ENCODE measurements around the gene MBD5.
"Not testable (repeated sequence)": the region's sequence is repeated elsewhere in the genome, so short reads cannot be mapped to it uniquely, and the experiment has no call there.

Gene MBD5

GRCh38 chr2:148527488-148528340 lies 506.8 kb downstream of the MBD5 start:
- DNase-seq: no peak

GRCh38 chr2:148528356-148529064 lies 507.6 kb downstream of the MBD5 start:
- no peak for DNase-seq

- DNase-seq: no peak
Observed at GRCh38 chr2:148529745-148530144, 508.9 kb downstream of the MBD5 start.

GRCh38 chr2:148530350-148530749 lies 509.5 kb downstream of the MBD5 start:
- no peak for DNase-seq

- DNase-seq: no peak
Observed at GRCh38 chr2:148531235-148531634, 510.3 kb downstream of the MBD5 start.

- no peak for DNase-seq
Observed at GRCh38 chr2:148531669-148532428, 511.0 kb downstream of the MBD5 start.

- DNase-seq: no peak
Observed at GRCh38 chr2:148533004-148533403, 512.1 kb downstream of the MBD5 start.

GRCh38 chr2:148533685-148534084 lies 512.8 kb downstream of the MBD5 start:
- no peak for DNase-seq

- DNase-seq: peak; percentile 78
Observed at GRCh38 chr2:148534416-148535204, 513.7 kb downstream of the MBD5 start.

GRCh38 chr2:148538375-148538774 lies 517.5 kb downstream of the MBD5 start:
- DNase-seq: no peak

GRCh38 chr2:148540022-148540421 lies 519.1 kb downstream of the MBD5 start:
- DNase-seq: no peak

GRCh38 chr2:148541792-148542191 lies 520.9 kb downstream of the MBD5 start:
- DNase-seq: no peak

- no peak for DNase-seq
Observed at GRCh38 chr2:148542614-148543013, 521.7 kb downstream of the MBD5 start.

- DNase-seq: not testable (repeated sequence)
Observed at GRCh38 chr2:148543088-148543540, 522.2 kb downstream of the MBD5 start.

GRCh38 chr2:148545390-148546256 lies 524.7 kb downstream of the MBD5 start:
- no peak for DNase-seq

GRCh38 chr2:148546270-148546669 lies 525.4 kb downstream of the MBD5 start:
- DNase-seq: no peak

GRCh38 chr2:148548716-148549400 lies 528.0 kb downstream of the MBD5 start:
- no peak for DNase-seq

GRCh38 chr2:148552675-148553331 lies 531.9 kb downstream of the MBD5 start:
- no peak for DNase-seq

GRCh38 chr2:148553332-148553887 lies 532.5 kb downstream of the MBD5 start:
- DNase-seq: no peak
